Measurements from ENCODE around the gene TRMT11.

DNA sequence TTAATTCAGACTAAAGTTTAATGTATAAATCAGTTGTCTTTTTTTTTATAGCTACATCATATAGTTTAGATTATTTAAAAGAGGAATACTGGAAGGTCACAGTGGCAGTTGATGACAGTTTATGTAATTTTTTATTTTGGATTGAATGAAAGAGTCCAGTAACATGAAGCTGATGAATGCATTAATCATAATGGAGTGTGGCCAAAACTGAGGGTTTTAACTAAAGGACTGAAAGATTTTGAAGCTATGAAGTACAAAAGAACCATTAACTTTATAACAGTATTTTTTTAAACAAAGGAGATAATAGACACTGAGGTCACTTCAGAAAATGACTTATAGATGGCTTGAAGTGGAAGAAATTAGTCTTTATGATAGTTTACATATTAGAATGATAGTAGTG lies 41.3 kb downstream of the TRMT11 start:
- no peak for TF ChIP-seq EZH2 (IDR thresholded peaks at IDR 0.05; ENCODE audit: low read length)
- TF ChIP-seq, protein P1, sequence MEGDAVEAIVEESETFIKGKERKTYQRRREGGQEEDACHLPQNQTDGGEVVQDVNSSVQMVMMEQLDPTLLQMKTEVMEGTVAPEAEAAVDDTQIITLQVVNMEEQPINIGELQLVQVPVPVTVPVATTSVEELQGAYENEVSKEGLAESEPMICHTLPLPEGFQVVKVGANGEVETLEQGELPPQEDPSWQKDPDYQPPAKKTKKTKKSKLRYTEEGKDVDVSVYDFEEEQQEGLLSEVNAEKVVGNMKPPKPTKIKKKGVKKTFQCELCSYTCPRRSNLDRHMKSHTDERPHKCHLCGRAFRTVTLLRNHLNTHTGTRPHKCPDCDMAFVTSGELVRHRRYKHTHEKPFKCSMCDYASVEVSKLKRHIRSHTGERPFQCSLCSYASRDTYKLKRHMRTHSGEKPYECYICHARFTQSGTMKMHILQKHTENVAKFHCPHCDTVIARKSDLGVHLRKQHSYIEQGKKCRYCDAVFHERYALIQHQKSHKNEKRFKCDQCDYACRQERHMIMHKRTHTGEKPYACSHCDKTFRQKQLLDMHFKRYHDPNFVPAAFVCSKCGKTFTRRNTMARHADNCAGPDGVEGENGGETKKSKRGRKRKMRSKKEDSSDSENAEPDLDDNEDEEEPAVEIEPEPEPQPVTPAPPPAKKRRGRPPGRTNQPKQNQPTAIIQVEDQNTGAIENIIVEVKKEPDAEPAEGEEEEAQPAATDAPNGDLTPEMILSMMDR (optimal IDR thresholded peaks at IDR 0.05 in 1 of 3, IDR thresholded peaks at IDR 0.05 in 1 of 3, conservative IDR thresholded peaks at IDR 0.05 in 1 of 3; ENCODE audit: extremely low read depth in 1 of 3, insufficient read depth in 2 of 3, low read length in 3 of 3) = no peak
